ENCODE measurements around the gene MUSTN1.
A peak's percentile ranks its signal among the peaks of the same experiment; 100 is the strongest.

Gene MUSTN1

DNA sequence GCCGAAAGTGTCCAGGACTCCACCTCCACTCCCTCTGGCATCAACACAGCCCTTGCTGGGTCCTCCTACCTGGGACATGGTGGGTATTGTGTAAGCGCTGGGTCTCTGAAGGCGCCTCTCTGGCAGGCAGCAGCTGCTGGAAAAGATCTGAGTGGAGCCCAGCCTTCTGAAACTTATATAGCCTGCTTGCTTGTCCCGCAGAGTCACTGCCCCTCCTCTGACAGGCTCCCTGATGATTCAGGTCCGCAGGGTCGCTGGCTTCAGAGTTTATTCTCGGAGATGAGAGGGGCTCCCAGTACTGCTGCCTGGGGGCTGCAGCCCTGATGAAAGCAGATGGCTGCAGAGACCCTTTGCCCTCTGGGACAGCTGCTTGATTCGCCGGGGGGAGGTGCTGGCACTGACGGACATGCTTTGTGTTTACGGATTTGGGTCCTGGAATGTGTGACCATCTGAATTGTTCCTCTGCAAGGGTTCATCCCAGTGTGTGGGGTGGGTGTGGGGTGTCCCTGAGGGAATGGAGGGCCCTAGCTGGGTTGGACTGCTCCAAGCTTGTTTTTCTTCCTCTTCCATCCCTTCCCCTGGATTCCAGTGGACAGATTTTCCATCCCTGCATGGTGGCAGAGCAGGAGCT lies at the start of gene MUSTN1:
Gene MUSTN1, minus strand, starts transcription at position 149 of the 631 bp plus-strand sequence. Its CDS starts 71 bp downstream, at position 78.
- DNase-seq (ENCODE audit: low read depth) = peak; percentile 7
- TF ChIP-seq, protein P1, sequence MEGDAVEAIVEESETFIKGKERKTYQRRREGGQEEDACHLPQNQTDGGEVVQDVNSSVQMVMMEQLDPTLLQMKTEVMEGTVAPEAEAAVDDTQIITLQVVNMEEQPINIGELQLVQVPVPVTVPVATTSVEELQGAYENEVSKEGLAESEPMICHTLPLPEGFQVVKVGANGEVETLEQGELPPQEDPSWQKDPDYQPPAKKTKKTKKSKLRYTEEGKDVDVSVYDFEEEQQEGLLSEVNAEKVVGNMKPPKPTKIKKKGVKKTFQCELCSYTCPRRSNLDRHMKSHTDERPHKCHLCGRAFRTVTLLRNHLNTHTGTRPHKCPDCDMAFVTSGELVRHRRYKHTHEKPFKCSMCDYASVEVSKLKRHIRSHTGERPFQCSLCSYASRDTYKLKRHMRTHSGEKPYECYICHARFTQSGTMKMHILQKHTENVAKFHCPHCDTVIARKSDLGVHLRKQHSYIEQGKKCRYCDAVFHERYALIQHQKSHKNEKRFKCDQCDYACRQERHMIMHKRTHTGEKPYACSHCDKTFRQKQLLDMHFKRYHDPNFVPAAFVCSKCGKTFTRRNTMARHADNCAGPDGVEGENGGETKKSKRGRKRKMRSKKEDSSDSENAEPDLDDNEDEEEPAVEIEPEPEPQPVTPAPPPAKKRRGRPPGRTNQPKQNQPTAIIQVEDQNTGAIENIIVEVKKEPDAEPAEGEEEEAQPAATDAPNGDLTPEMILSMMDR (conservative IDR thresholded peaks at IDR 0.05; ENCODE audit: control insufficient read depth, insufficient read depth, low read depth, low read length) = no peak
- no peak within 1 kb of the TSS for H3K4me3 ChIP-seq (ENCODE audit: control insufficient read depth, low read depth, low read length)

DNA sequence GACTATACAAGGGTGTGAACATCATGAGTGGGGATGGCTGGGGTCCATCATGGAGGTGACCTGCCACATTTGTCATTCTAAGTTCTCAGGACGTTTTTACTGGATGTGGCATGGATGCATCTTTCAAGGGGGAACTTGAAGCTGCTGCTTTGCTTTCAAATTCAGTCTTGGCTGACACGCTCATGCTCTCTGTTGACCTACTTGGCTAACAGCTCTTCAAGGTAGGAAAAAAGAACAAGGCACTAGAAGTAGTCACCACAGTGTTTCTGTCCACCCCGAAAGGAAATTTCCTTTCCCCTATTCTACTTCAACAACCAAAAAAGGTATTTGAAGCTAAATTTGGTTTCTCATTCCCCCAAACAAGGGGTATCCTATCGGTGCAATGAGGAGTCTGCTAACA lies 47.6 kb upstream of the MUSTN1 start:
- no peak overlapping the region for H3K4me3 ChIP-seq (ENCODE audit: control insufficient read depth, low read depth, low read length)
- no peak for DNase-seq (ENCODE audit: low read depth)

DNA sequence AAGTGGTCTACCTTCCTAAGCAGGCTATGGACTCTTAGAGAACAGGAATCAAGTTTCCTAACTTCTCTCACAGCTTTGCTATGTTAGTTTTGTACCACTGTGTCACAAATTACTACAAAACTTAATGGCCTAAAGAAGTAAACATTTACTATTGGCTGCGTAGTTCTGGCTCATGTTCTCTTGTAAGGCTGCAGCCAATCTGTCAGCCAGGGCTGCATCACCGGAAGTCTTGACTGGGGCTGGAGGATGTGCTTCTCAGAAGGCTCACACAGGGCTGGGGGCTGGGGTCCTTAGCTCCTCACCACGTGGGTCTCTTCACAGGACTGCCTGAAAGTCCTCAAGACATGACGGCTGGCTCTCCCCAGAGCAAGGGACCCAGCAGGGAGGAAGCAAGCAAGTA lies 47.1 kb upstream of the MUSTN1 start:
- TF ChIP-seq, protein P1 (conservative IDR thresholded peaks at IDR 0.05; ENCODE audit: control insufficient read depth, insufficient read depth, low read depth, low read length) = no peak
- no peak overlapping the region for H3K4me3 ChIP-seq (ENCODE audit: control insufficient read depth, low read depth, low read length)
- no peak for DNase-seq (ENCODE audit: low read depth)

More for the DNA sequence above, 47.6 kb upstream of the MUSTN1 start:
- TF ChIP-seq, protein P1 (conservative IDR thresholded peaks at IDR 0.05; ENCODE audit: control insufficient read depth, insufficient read depth, low read depth, low read length) = no peak

DNA sequence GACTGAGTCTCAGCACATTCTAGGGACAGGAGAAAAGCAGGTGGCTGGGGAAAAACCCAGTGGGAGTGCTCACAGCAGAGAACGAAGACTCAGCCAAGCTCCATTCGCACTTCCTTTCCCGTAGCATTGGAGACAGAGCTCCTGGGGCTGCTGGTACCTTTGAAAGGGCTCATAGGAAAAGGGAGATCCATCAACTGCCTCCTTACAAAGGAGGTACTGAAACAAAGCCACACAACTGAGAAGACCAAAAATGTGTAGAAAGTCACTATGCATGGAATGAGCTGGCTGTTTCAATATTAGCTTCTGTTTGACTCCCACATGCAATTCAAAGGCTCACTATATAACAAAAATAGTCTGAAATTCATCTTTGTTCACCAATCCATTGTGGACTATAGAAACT lies 45.7 kb upstream of the MUSTN1 start:
- no peak for DNase-seq (ENCODE audit: low read depth)
- TF ChIP-seq, protein P1 (conservative IDR thresholded peaks at IDR 0.05; ENCODE audit: control insufficient read depth, insufficient read depth, low read depth, low read length) = no peak
- H3K4me3 ChIP-seq (ENCODE audit: control insufficient read depth, low read depth, low read length) = no peak overlapping the region

DNA sequence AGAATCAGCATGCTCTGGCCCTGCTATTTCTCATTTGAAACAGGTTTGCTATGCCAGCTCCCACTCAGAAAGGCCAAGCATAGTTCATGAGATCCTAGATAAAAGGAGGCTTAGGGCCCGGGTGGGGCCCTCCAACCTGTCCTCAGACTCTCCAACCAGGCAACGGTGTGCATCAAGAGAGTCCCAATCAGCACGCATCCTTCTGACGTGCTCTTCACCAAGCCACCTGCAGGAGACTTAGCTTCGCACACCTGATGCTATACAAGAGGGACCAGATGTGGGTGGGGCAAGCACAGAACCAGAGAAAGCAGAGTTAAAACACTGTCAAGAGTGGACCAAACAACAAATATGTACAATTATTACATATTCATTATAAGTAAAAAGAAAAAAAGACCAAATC lies 45.2 kb upstream of the MUSTN1 start:
- DNase-seq (ENCODE audit: low read depth) = no peak
- TF ChIP-seq, protein P1 (conservative IDR thresholded peaks at IDR 0.05; ENCODE audit: control insufficient read depth, insufficient read depth, low read depth, low read length) = no peak
- no peak overlapping the region for H3K4me3 ChIP-seq (ENCODE audit: control insufficient read depth, low read depth, low read length)

DNA sequence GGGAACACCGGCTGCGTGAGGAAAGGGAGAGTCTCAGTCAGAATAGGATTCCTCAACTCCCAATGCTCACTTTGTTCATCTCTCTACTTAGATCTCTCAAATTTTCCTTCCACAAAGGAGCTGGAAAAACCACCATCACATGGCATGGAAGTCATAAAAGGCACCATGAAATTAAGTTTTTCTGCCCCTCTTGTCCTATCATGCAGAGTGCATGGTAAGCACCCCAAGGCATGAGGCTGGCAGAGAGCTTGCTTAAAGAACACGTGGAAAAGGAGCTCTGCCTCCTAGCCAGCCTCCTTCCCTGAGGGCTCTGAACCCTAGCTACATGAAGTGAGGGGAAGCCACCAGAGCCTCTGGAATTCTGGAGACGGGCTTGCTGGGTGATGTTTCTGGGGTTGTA lies 44.8 kb upstream of the MUSTN1 start:
- DNase-seq (ENCODE audit: low read depth) = no peak
- TF ChIP-seq, protein P1 (conservative IDR thresholded peaks at IDR 0.05; ENCODE audit: control insufficient read depth, insufficient read depth, low read depth, low read length) = no peak

More for the DNA sequence above, 44.8 kb upstream of the MUSTN1 start:
- no peak overlapping the region for H3K4me3 ChIP-seq (ENCODE audit: control insufficient read depth, low read depth, low read length)

Measured in fibroblast of mammary gland (primary cell).